SU-DHL-6 (cell line): ENCODE results near the gene CUTC.

ENCODE experiments used
- EZH2phosphoT487 ChIP-seq: fragments of 200-600 bp; sonication (generic), shearing (Covaris generic); conservative IDR thresholded peaks from 2 replicates; pipeline ENCODE4 v1.6.1; 2018; ENCODE audit warnings: mild to moderate bottlenecking, antibody characterized with exemption, low read length, moderate library complexity, mixed read lengths
- TF ChIP-seq, protein P1 (sequence below): fragments of 200-600 bp; sonication (generic); IDR thresholded peaks from one replicate; pipeline ENCODE4 v1.5.1; 2017; ENCODE audit warnings: antibody characterized with exemption, mild to moderate bottlenecking, low read length, moderate library complexity; ENCODE audit not compliant: insufficient read depth, poor library complexity, severe bottlenecking

DNA sequence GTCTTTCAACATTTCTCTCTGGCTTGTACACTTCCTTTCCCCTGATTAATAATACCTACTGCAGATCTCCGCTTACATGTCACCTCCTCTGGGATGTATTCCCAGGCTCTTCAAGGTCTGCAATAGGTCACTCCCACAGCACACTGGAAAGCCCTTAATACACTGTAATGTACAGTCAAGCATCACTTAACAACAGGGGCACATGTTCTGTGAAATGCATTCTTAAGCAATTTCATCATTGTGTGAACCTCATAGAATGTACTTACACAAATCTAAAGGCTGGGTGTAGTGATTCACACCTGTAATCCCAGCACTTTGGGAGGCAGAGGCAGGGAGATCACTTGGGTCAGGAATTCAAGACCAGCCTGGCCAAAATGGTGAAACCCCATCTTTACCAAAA is 2.0 kb upstream of the CUTC start:
- TF ChIP-seq, protein P1, sequence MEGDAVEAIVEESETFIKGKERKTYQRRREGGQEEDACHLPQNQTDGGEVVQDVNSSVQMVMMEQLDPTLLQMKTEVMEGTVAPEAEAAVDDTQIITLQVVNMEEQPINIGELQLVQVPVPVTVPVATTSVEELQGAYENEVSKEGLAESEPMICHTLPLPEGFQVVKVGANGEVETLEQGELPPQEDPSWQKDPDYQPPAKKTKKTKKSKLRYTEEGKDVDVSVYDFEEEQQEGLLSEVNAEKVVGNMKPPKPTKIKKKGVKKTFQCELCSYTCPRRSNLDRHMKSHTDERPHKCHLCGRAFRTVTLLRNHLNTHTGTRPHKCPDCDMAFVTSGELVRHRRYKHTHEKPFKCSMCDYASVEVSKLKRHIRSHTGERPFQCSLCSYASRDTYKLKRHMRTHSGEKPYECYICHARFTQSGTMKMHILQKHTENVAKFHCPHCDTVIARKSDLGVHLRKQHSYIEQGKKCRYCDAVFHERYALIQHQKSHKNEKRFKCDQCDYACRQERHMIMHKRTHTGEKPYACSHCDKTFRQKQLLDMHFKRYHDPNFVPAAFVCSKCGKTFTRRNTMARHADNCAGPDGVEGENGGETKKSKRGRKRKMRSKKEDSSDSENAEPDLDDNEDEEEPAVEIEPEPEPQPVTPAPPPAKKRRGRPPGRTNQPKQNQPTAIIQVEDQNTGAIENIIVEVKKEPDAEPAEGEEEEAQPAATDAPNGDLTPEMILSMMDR: no peak
- TF ChIP-seq EZH2phosphoT487: no peak
